ENCODE data around the gene PARN. TPM values are rescaled to one million over a fixed set of nuclear protein-coding genes. Genes with fewer than 3 reads are reported as not detected.
A peak's percentile ranks its signal among the peaks of the same experiment; 100 is the strongest.

PARN gene
- total RNA-seq, 4 donors from 2014 or later, result 69.8 to 214 (median 120) TPM

GRCh38 chr16:14485811-14486519, 144.1 kb downstream of the PARN start:
- no peaks in the 10 kb centered on the region for H3K9me3 ChIP-seq
- no peak overlapping the region for H3K4me3 ChIP-seq (replicated peaks in 1 of 3)
- H3K27ac ChIP-seq, result peak overlapping the region; percentile 28 to 62 (median 56)
- H3K36me3 ChIP-seq, result peaks cover 0 to 10% of the 10 kb centered on the region in 2 donors
- H3K4me1 ChIP-seq, result peaks cover 24 to 29% of the 10 kb centered on the region in 2 donors
- no peak for DNase-seq
- 93 to 94% methylated on average over 16 of the region's 16 CpGs for WGBS, 2 donors
- intact Hi-C loops (cut with DNase I), result loop anchor here (5.0 kb wide), 1 partner anchor 41 kb away; no protein-coding TSS in a partner anchor
- TF ChIP-seq CTCF (IDR thresholded peaks at IDR 0.05) (no peak), POLR2A (IDR thresholded peaks at IDR 0.05) (no peak)
- H3K27me3 ChIP-seq, result no peaks in the 10 kb centered on the region

GRCh38 chr16:14485121-14485551, 144.9 kb downstream of the PARN start:
- H3K4me3 ChIP-seq (replicated peaks in 1 of 3), result no peak overlapping the region
- 96 to 100% methylated on average over 2 of the region's 2 CpGs for WGBS, 2 donors
- peaks cover 0 to 10% of the 10 kb centered on the region in 2 donors for H3K36me3 ChIP-seq
- TF ChIP-seq POLR2A (IDR thresholded peaks at IDR 0.05), result no peak
- intact Hi-C loops (cut with DNase I), result loop anchor here (5.0 kb wide), 1 partner anchor 42 kb away; no protein-coding TSS in a partner anchor
- H3K9me3 ChIP-seq, result no peaks in the 10 kb centered on the region
- H3K27ac ChIP-seq, result no peak overlapping the region
- no peak for DNase-seq
- H3K27me3 ChIP-seq, result no peaks in the 10 kb centered on the region
- peaks cover 24 to 27% of the 10 kb centered on the region in 2 donors for H3K4me1 ChIP-seq

- DNase-seq, result no peak
- Histone ChIP-seq H3K4me3 (replicated peaks in 1 of 3) (no peak overlapping the region), H3K27me3 (no peaks in the 10 kb centered on the region), H3K9me3 (no peaks in the 10 kb centered on the region), H3K36me3 (peaks cover 0 to 10% of the 10 kb centered on the region in 2 donors), H3K4me1 (peaks cover 18 to 22% of the 10 kb centered on the region in 2 donors), H3K27ac (no peak overlapping the region)
- WGBS, 2 donors, result 84 to 93% methylated on average over 6 of the region's 6 CpGs
- no peak for TF ChIP-seq POLR2A (IDR thresholded peaks at IDR 0.05)
- TF ChIP-seq CTCF (IDR thresholded peaks at IDR 0.05), result no peak
- intact Hi-C loops (cut with DNase I), result no loop called here
These were observed 146.2 kb downstream of the PARN start for GRCh38 chr16:14483819-14484385.

GRCh38 chr16:14476183-14476582, 153.9 kb downstream of the PARN start:
- DNase-seq, result no peak
- Histone ChIP-seq H3K36me3 (no peaks in the 10 kb centered on the region), H3K4me3 (replicated peaks in 1 of 3) (no peak overlapping the region), H3K27ac (no peak overlapping the region), H3K27me3 (no peaks in the 10 kb centered on the region), H3K4me1 (no peaks in the 10 kb centered on the region), H3K9me3 (no peaks in the 10 kb centered on the region)
- WGBS, 2 donors, result 92 to 93% methylated on average over 1 of the region's 1 CpG
- TF ChIP-seq CTCF (IDR thresholded peaks at IDR 0.05) (no peak), POLR2A (IDR thresholded peaks at IDR 0.05) (no peak)
- intact Hi-C loops (cut with DNase I), result no loop called here

GRCh38 chr16:14475370-14476139, 154.5 kb downstream of the PARN start:
- 72 to 76% methylated on average over 7 of the region's 7 CpGs for WGBS, 2 donors
- no peaks in the 10 kb centered on the region for H3K9me3 ChIP-seq
- no peaks in the 10 kb centered on the region for H3K36me3 ChIP-seq
- intact Hi-C loops (cut with DNase I), result no loop called here
- no peaks in the 10 kb centered on the region for H3K4me1 ChIP-seq
- no peaks in the 10 kb centered on the region for H3K27me3 ChIP-seq
- H3K4me3 ChIP-seq (replicated peaks in 1 of 3), result no peak overlapping the region
- no peak for DNase-seq
- no peak overlapping the region for H3K27ac ChIP-seq
- no peak for TF ChIP-seq CTCF (IDR thresholded peaks at IDR 0.05)
- no peak for TF ChIP-seq POLR2A (IDR thresholded peaks at IDR 0.05)

Data from thyroid gland (tissue), 4 donors.